Fibroblast of mammary gland (primary cell): ENCODE results near the gene INO80.
A peak's percentile ranks its signal among the peaks of the same experiment; 100 is the strongest.
"Not testable (repeated sequence)": the region's sequence is repeated elsewhere in the genome, so short reads cannot be mapped to it uniquely, and the experiment has no call there.

Source experiments
- DNase-seq: peaks from one replicate; pipeline ENCODE4 v3.0.0-alpha.2; 2010; ENCODE audit warnings: low read depth
- H3K4me3 ChIP-seq: 2 replicates; pipeline ENCODE4 v1.5.1; 2011; ENCODE audit warnings: low read depth, mild to moderate bottlenecking, low read length, moderate library complexity; ENCODE audit not compliant: control insufficient read depth
- CTCF ChIP-seq: conservative IDR thresholded peaks from 2 replicates; pipeline ENCODE4 v1.5.1; 2011; ENCODE audit warnings: low read depth, low read length, inconsistent platforms; ENCODE audit not compliant: control insufficient read depth, insufficient read depth

INO80 gene

DNA sequence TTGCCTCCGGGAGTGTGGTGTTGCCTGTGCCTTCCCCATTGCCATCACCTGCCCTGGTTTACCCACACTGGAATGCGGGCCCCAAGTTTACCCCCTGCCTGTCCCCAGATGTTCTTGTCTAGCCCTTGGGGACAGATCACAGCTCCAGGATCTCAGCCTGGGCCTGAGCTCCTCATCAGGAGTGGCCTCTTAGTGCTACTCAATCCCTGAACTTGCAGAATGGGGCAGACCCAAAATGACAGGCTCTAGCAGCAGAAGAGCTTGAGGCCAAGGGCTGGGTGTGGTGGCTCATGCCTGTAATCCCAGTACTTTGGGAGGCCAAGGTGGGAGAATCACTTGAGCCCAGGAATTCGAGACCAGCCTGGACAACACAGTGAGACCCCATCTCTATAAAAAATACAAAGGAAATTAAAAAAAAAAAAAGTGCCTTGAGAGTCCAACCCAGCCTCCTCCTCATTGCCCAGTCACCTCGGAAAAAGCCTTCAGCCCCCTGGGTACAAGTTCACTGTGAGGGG, 159.0 kb downstream of the INO80 start:
- no peak for DNase-seq
- no peak for TF ChIP-seq CTCF
- H3K4me3 ChIP-seq: no peak overlapping the region

DNA sequence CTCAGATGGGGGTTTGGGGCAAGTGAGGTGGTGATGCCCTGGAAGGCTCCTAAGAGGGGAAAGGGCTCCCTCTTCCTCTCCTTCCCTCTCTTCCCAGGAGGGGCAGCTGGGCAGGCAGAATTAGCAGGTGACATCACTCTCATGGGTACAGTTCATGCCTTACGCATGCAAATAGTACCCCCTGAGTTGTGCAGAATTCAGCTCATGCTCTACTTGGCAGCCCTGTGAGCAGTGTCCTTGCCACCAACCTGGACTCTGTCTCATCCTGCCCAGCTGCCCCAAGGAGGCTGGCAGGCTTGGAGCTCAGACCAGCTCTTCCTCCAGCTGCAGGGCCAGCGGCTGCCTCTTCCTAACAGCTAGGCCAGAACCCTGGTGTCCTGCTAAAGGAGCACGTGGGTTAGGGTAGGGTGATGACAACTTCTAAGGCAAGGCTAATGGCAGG, 159.5 kb downstream of the INO80 start:
- no peak for TF ChIP-seq CTCF
- DNase-seq: no peak

DNA sequence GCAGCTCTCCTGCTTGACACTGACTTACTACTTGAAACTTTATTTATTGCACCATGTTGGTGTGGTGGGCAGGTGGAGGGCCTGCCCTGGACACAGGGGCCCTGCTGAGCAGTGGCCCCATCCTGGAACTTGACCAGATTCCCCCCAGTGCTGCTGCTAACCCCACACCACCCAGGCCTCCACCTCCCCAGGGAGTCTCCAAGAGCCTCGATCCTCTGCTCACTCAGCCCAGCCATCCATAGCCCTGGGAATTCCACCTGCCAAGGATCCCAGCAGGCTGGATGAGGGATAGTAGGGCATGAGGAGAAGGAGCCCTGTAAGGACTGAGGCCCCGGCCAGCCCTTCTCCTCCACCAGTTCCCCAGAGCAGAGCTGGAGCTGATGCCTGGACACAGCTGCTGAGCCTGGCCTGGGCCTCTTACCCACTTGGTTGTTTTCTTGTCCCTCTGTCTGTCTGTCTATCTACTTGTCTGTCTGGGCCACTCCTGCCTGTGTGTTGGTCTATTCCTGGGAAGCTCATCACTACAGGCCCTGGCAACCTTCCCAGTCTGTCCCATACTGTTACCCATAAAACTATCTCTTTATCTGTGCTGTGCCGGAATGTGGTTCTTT, 160.0 kb downstream of the INO80 start:
- no peak for TF ChIP-seq CTCF
- no peak overlapping the region for H3K4me3 ChIP-seq
- no peak for DNase-seq

More for the DNA sequence above, 159.5 kb downstream of the INO80 start:
- no peak overlapping the region for H3K4me3 ChIP-seq

DNA sequence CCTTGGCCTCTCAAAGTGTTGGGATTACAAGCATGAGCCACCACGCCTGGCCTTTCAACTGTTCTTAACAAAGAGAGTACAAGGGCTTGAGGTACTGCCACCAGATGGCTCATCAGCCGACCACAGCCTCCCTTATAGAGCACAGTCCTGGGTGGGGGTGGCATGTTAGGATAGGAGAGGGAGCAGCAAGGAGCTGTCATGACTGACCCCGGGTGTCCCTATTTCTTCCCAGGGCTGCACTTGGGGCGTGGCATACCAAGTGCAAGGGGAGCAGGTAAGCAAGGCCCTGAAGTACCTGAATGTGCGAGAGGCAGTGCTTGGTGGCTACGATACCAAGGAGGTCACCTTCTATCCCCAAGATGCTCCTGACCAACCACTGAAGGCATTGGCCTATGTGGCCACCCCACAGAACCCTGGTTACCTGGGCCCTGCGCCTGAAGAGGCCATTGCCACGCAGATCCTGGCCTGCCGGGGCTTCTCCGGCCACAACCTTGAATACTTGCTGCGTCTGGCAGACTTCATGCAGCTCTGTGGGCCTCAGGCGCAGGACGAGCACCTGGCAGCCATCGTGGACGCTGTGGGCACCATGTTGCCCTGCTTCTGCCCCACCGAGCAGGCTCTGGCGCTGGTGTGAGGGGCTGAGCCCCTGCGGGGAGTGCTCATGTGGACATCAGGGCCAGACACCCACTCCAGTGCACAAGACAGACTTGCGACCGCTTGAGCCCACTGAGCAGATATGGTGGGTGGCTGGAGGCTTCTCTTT, 160.8 kb downstream of the INO80 start:
- no peak overlapping the region for H3K4me3 ChIP-seq
- no peak for DNase-seq
- TF ChIP-seq CTCF: no peak

- not testable (repeated sequence) for DNase-seq
- H3K4me3 ChIP-seq: peak overlapping the region; percentile 79
These were observed 161.8 kb downstream of the INO80 start for GRCh38 chr15:40954158-40954848.

- no peak for TF ChIP-seq CTCF
- peak overlapping the region; percentile 79 for H3K4me3 ChIP-seq
- DNase-seq: no peak
These were observed 162.4 kb downstream of the INO80 start for GRCh38 chr15:40953713-40954074.

GRCh38 chr15:40952901-40953712, 163.0 kb downstream of the INO80 start, which contains the start of gene CHAC1:
CHAC1 (plus strand) TSS chr15:40953471; CDS start chr15:40953584, 113 bp downstream.
- peak; percentile 88 for DNase-seq
- H3K4me3 ChIP-seq: peak within 1 kb of the TSS; percentile 79

More at GRCh38 chr15:40952901-40953712, 163.0 kb downstream of the INO80 start, which contains the start of gene CHAC1:
- no peak for TF ChIP-seq CTCF
